T-helper 2 cell treated with Interferon-gamma antibody and Interleukin-4, amounts not matched to agents 5 μg/mL and 100 μg/mL, for 36 hours (primary cell): ENCODE data around the gene MEDAG.

Experiments used
- DNase-seq: peaks from one replicate; pipeline ENCODE4 v3.0.0; 2021; ENCODE audit warnings: low spot score
- H3K27ac Mint-ChIP-seq: one replicate; pipeline ENCODE4 v1.8.0; 2021; ENCODE audit warnings: mild to moderate bottlenecking, mixed read lengths
- H3K27me3 Mint-ChIP-seq: one replicate; pipeline ENCODE4 v1.8.0; 2021; ENCODE audit warnings: low read depth, mixed read lengths
- H3K36me3 Mint-ChIP-seq: one replicate; pipeline ENCODE4 v1.8.0; 2021; ENCODE audit warnings: low read depth, mixed read lengths
- H3K4me1 Mint-ChIP-seq: one replicate; pipeline ENCODE4 v1.8.0; 2021; ENCODE audit warnings: low read depth, mixed read lengths
- H3K4me3 Mint-ChIP-seq: one replicate; pipeline ENCODE4 v1.8.0; 2022; ENCODE audit warnings: mild to moderate bottlenecking, moderate library complexity, mixed read lengths
- H3K9me3 Mint-ChIP-seq: one replicate; pipeline ENCODE4 v1.8.0; 2021; ENCODE audit warnings: mixed read lengths

MEDAG gene

GRCh38 chr13:30928978-30929377 lies 22.9 kb downstream of the MEDAG start:
- H3K27ac Mint-ChIP-seq, result no peak overlapping the region
- H3K4me3 Mint-ChIP-seq, result no peak overlapping the region
- H3K36me3 Mint-ChIP-seq, result no peaks in the 10 kb centered on the region
- H3K27me3 Mint-ChIP-seq, result peaks cover 41% of the 10 kb centered on the region
- peaks cover 10% of the 10 kb centered on the region for H3K4me1 Mint-ChIP-seq
- DNase-seq, result no peak
- H3K9me3 Mint-ChIP-seq, result no peaks in the 10 kb centered on the region

GRCh38 chr13:30932481-30933353 lies 26.6 kb downstream of the MEDAG start, which contains the start of gene TEX26:
Gene TEX26, plus strand, starts transcription at chr13:30932656. Its CDS starts 60 bp downstream, at chr13:30932716.
- no peaks in the 10 kb centered on the region for H3K9me3 Mint-ChIP-seq

DNA sequence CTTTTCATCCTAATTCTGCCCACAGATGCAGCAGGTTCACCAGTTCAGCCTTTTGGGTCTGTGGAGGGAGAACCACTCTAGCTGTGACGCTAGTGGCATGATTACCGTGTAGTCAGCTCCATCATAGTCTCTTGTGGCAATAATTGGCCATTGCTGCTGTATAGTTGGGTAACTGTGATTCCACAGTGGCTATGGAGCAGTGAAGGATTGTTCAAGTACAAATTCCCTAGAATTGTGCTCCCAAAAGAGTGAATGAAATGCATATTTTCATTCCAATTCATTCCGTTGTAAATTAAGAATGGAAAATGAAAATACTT lies 27.2 kb downstream of the MEDAG start:
- Mint-ChIP-seq H3K27me3 (peaks cover 50% of the 10 kb centered on the region), H3K27ac (no peak overlapping the region), H3K4me1 (no peaks in the 10 kb centered on the region), H3K36me3 (no peaks in the 10 kb centered on the region), H3K9me3 (no peaks in the 10 kb centered on the region), H3K4me3 (no peak overlapping the region)
- DNase-seq, result no peak

More at GRCh38 chr13:30932481-30933353, 26.6 kb downstream of the MEDAG start, which contains the start of gene TEX26:
- Mint-ChIP-seq H3K4me3 (no peak within 1 kb of the TSS), H3K27me3 (peaks cover 44% of the 10 kb centered on the region), H3K36me3 (no peaks in the 10 kb centered on the region), H3K4me1 (no peaks in the 10 kb centered on the region), H3K27ac (no peak within 1 kb of the TSS)
- DNase-seq, result no peak

- no peak for DNase-seq
- Mint-ChIP-seq H3K4me1 (no peaks in the 10 kb centered on the region), H3K27me3 (peaks cover 44% of the 10 kb centered on the region), H3K36me3 (no peaks in the 10 kb centered on the region), H3K4me3 (no peak overlapping the region), H3K27ac (no peak overlapping the region), H3K9me3 (no peaks in the 10 kb centered on the region)
Measured at GRCh38 chr13:30934381-30934780, 28.3 kb downstream of the MEDAG start.

- no peak overlapping the region for H3K27ac Mint-ChIP-seq
- no peak for DNase-seq
- H3K27me3 Mint-ChIP-seq, result peaks cover 44% of the 10 kb centered on the region
- no peaks in the 10 kb centered on the region for H3K4me1 Mint-ChIP-seq
- no peaks in the 10 kb centered on the region for H3K9me3 Mint-ChIP-seq
- H3K36me3 Mint-ChIP-seq, result no peaks in the 10 kb centered on the region
- H3K4me3 Mint-ChIP-seq, result no peak overlapping the region
Measured at GRCh38 chr13:30934803-30935202, 28.7 kb downstream of the MEDAG start.

DNA sequence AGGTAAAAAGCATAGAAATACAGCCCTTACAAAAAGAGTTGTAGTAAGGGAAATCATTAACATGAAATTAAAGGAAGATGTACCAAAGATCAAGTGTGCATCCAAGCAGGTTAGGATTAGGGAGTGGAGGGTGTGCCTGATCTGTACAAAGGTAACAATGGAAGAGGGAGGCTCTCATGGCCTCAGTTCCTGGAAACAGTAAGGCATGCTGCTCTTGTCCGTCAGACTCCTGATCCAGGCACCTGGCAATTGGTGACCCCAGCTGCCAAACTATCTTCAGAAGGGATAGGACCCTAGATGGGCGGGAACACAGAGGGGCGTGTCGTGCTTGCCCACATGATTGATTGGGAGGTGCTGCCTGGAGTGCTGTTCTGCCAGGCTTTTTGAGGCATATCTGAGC lies 30.9 kb downstream of the MEDAG start:
- H3K4me1 Mint-ChIP-seq, result no peaks in the 10 kb centered on the region
- H3K36me3 Mint-ChIP-seq, result no peaks in the 10 kb centered on the region
- DNase-seq, result no peak
- H3K27me3 Mint-ChIP-seq, result peaks cover 28% of the 10 kb centered on the region
- H3K27ac Mint-ChIP-seq, result no peak overlapping the region
- no peaks in the 10 kb centered on the region for H3K9me3 Mint-ChIP-seq
- no peak overlapping the region for H3K4me3 Mint-ChIP-seq

GRCh38 chr13:30943881-30944280 lies 37.8 kb downstream of the MEDAG start:
- Mint-ChIP-seq H3K27me3 (peaks cover 29% of the 10 kb centered on the region), H3K4me1 (no peaks in the 10 kb centered on the region), H3K9me3 (peaks cover 8% of the 10 kb centered on the region)

GRCh38 chr13:30957258-30957943 lies 51.3 kb downstream of the MEDAG start:
- DNase-seq, result no peak
- no peak overlapping the region for H3K4me3 Mint-ChIP-seq
- H3K36me3 Mint-ChIP-seq, result no peaks in the 10 kb centered on the region
- H3K4me1 Mint-ChIP-seq, result no peaks in the 10 kb centered on the region
- peaks cover 44% of the 10 kb centered on the region for H3K27me3 Mint-ChIP-seq
- no peak overlapping the region for H3K27ac Mint-ChIP-seq
- peaks cover 8% of the 10 kb centered on the region for H3K9me3 Mint-ChIP-seq

More at GRCh38 chr13:30943881-30944280, 37.8 kb downstream of the MEDAG start:
- no peak overlapping the region for H3K4me3 Mint-ChIP-seq
- H3K27ac Mint-ChIP-seq, result no peak overlapping the region
- no peak for DNase-seq
- no peaks in the 10 kb centered on the region for H3K36me3 Mint-ChIP-seq

- Mint-ChIP-seq H3K27me3 (peaks cover 39% of the 10 kb centered on the region), H3K9me3 (peaks cover 8% of the 10 kb centered on the region), H3K4me1 (no peaks in the 10 kb centered on the region), H3K27ac (no peak overlapping the region), H3K4me3 (no peak overlapping the region), H3K36me3 (no peaks in the 10 kb centered on the region)
- DNase-seq, result no peak
Measured at GRCh38 chr13:30959678-30960077, 53.6 kb downstream of the MEDAG start.

GRCh38 chr13:30963791-30964190 lies 57.7 kb downstream of the MEDAG start:
- DNase-seq, result no peak
- Mint-ChIP-seq H3K27ac (no peak overlapping the region), H3K4me1 (no peaks in the 10 kb centered on the region), H3K27me3 (peaks cover 44% of the 10 kb centered on the region), H3K9me3 (peaks cover 4% of the 10 kb centered on the region), H3K4me3 (no peak overlapping the region), H3K36me3 (no peaks in the 10 kb centered on the region)

DNA sequence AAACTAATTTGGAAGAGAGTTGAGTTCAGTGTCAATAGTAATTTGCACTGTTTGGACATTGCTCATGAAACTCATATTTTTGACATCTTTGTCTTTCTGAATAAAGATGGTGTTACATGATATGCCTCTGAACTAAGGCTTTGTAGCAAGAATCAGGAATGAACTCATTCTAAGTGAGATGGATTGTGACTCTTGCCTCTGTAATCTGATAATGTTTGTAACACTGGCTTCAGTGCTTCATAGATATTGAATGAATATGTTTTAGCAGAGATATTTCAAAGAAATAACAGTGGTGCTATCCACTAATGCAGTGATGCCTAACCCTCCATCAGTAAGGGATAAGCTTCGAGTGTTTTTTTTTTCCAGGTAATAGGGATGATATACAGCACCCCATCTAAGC lies 59.3 kb downstream of the MEDAG start:
- Mint-ChIP-seq H3K27me3 (peaks cover 43% of the 10 kb centered on the region), H3K36me3 (no peaks in the 10 kb centered on the region), H3K27ac (no peak overlapping the region), H3K4me1 (no peaks in the 10 kb centered on the region), H3K9me3 (no peaks in the 10 kb centered on the region), H3K4me3 (no peak overlapping the region)
- DNase-seq, result no peak

DNA sequence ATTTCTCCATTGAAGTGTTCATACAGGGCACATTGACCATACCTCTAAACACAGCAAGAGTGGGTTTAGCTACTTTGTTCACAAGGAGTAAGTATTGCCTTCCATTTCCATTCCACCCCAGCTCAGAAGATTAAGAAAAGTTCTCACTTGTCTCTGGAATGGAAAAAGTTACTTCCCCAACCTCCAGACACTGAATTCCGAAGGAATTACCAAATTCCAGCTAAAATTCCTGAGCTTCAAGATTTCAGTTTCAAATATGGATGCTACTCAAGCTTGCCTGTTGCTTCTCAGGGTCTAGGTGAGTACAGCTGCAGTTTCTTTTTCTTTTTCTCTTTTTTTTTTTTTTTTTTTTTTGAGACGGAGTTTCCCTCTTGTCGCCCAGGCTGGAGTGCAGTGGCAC lies 60.0 kb downstream of the MEDAG start:
- H3K27me3 Mint-ChIP-seq, result peaks cover 43% of the 10 kb centered on the region
- H3K36me3 Mint-ChIP-seq, result no peaks in the 10 kb centered on the region

GRCh38 chr13:30968846-30969245 lies 62.8 kb downstream of the MEDAG start:
- no peaks in the 10 kb centered on the region for H3K9me3 Mint-ChIP-seq
- no peak for DNase-seq
- no peaks in the 10 kb centered on the region for H3K4me1 Mint-ChIP-seq
- H3K27ac Mint-ChIP-seq, result no peak overlapping the region
- peaks cover 41% of the 10 kb centered on the region for H3K27me3 Mint-ChIP-seq
- no peaks in the 10 kb centered on the region for H3K36me3 Mint-ChIP-seq
- no peak overlapping the region for H3K4me3 Mint-ChIP-seq

More for the DNA sequence above, 60.0 kb downstream of the MEDAG start:
- Mint-ChIP-seq H3K4me3 (no peak overlapping the region), H3K9me3 (no peaks in the 10 kb centered on the region), H3K4me1 (no peaks in the 10 kb centered on the region), H3K27ac (no peak overlapping the region)
- DNase-seq, result no peak

GRCh38 chr13:30971575-30971974 lies 65.5 kb downstream of the MEDAG start:
- H3K4me3 Mint-ChIP-seq, result no peak overlapping the region
- H3K36me3 Mint-ChIP-seq, result no peaks in the 10 kb centered on the region
- H3K4me1 Mint-ChIP-seq, result no peaks in the 10 kb centered on the region
- H3K9me3 Mint-ChIP-seq, result no peaks in the 10 kb centered on the region
- H3K27me3 Mint-ChIP-seq, result peaks cover 46% of the 10 kb centered on the region
- H3K27ac Mint-ChIP-seq, result no peak overlapping the region
- no peak for DNase-seq
